RWPE2 (cell line): ENCODE data around the gene M1AP.
"Not testable (repeated sequence)": the region's sequence is repeated elsewhere in the genome, so short reads cannot be mapped to it uniquely, and the experiment has no call there.

ENCODE experiments used
- ATAC-seq: fragments of 200-7000 bp; cut with Tn5 transposase; 3 replicates; pipeline ENCODE4 v1.9.1; 2021; ENCODE audit warnings: low read depth
- DNase-seq: peaks from one replicate; pipeline ENCODE4 v3.0.0-alpha.2; 2020; ENCODE audit warnings: low spot score
- H3K27ac ChIP-seq: fragments of 450-650 bp; 2 replicates; pipeline ENCODE4 v1.5.1; 2017; ENCODE audit warnings: mild to moderate bottlenecking; ENCODE audit not compliant: poor library complexity, severe bottlenecking
- H3K27me3 ChIP-seq: fragments of 250-450 bp; sonication (Bioruptor Pico); 2 replicates; pipeline ENCODE4 v1.5.1; 2021; ENCODE audit warnings: mild to moderate bottlenecking, moderate library complexity; ENCODE audit not compliant: insufficient read depth, poor library complexity, severe bottlenecking
- H3K36me3 ChIP-seq: fragments of 250-450 bp; sonication (Bioruptor Pico); 2 replicates; pipeline ENCODE4 v1.5.1; 2020; ENCODE audit warnings: low read depth, mild to moderate bottlenecking, moderate library complexity
- H3K4me1 ChIP-seq: fragments of 250-450 bp; sonication (Bioruptor Pico); 2 replicates; pipeline ENCODE4 v1.5.1; 2021; ENCODE audit warnings: mild to moderate bottlenecking, moderate library complexity; ENCODE audit not compliant: insufficient read depth, poor library complexity, severe bottlenecking
- H3K4me3 ChIP-seq: fragments of 250-450 bp; sonication (Bioruptor Pico); 2 replicates; pipeline ENCODE4 v1.5.1; 2021; ENCODE audit warnings: mild to moderate bottlenecking, moderate library complexity; ENCODE audit not compliant: severe bottlenecking
- H3K9me3 ChIP-seq: fragments of 250-450 bp; sonication (Bioruptor Pico); 2 replicates; pipeline ENCODE4 v1.5.1; 2021; ENCODE audit warnings: mild to moderate bottlenecking, moderate library complexity; ENCODE audit not compliant: severe bottlenecking
- CTCF ChIP-seq: fragments of 450-650 bp; IDR thresholded peaks from one replicate; pipeline ENCODE4 v1.5.1; 2017; ENCODE audit warnings: mild to moderate bottlenecking, moderate library complexity; ENCODE audit not compliant: poor library complexity, severe bottlenecking

The M1AP gene

GRCh38 chr2:74566754-74567085, 81.4 kb downstream of the M1AP start:
- DNase-seq, result no peak
- H3K27ac ChIP-seq, result peak overlapping the region; percentile 87
- ATAC-seq, result peak; percentile 40
- H3K36me3 ChIP-seq, result no peaks in the 10 kb centered on the region
- H3K4me3 ChIP-seq, result no peak overlapping the region
- H3K4me1 ChIP-seq, result peaks cover 35% of the 10 kb centered on the region
- TF ChIP-seq CTCF, result no peak
- H3K9me3 ChIP-seq, result no peaks in the 10 kb centered on the region
- no peaks in the 10 kb centered on the region for H3K27me3 ChIP-seq

- Histone ChIP-seq H3K27me3 (no peaks in the 10 kb centered on the region), H3K36me3 (no peaks in the 10 kb centered on the region), H3K4me3 (no peak overlapping the region), H3K4me1 (peaks cover 35% of the 10 kb centered on the region), H3K9me3 (no peaks in the 10 kb centered on the region), H3K27ac (peak overlapping the region; percentile 87)
- no peak for TF ChIP-seq CTCF
- ATAC-seq, result no peak
- no peak for DNase-seq
Measured at GRCh38 chr2:74566076-74566753, 81.9 kb downstream of the M1AP start.

DNA sequence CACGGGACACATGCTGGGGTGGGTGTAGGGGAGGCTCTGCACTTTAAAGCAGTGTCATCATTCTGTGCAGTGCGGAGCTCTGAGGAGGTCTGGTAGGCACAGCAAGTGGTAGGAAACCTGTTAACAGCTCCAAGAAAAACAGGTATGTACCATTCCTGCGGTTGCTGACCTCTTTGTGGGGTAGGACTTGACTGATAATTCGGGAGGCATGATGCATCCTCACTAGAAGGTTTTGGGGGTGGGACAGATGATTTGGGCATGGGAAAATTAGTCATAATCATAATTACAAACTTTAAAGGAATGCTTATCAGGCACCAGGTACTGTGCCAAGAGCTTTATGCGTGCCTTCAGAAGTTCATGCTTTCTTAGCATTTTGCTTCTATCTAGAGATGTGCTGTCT, 83.9 kb downstream of the M1AP start:
- Histone ChIP-seq H3K27ac (peak overlapping the region; percentile 29), H3K4me3 (no peak overlapping the region), H3K4me1 (peaks cover 46% of the 10 kb centered on the region), H3K27me3 (no peaks in the 10 kb centered on the region), H3K36me3 (no peaks in the 10 kb centered on the region), H3K9me3 (no peaks in the 10 kb centered on the region)
- no peak for DNase-seq
- TF ChIP-seq CTCF, result no peak
- ATAC-seq, result peak; percentile 58

DNA sequence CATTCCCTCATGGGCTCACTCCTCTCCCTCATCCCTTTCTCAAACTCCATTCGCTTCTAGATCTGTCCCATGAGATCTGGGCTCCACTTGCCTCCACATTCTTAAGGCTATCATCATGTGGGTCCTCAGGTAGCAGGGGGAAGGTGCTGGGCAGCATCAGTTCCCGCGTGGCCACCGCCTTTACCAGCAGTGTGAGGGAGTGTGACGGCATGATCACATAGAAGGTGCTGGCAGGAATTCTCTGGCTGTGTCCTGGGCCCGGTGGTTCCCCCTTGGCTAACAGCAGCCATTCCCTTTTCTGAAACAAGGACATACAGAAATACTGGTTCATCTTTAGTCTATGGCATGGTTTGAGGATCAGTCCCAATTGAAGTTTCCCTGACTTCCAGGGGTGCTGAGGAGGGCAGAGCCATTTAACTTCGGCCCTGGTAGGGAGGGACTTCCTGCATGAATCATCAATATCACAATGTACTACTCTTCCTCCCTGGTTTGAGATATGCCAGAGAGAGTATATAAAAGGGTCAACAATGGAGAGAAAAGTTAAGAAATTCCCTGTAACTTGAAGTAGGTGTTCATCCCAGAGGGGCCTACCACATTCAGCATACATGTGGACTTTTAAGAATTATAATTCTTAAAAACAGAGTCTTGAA, 85.9 kb downstream of the M1AP start:
- TF ChIP-seq CTCF, result no peak
- H3K4me1 ChIP-seq, result peaks cover 31% of the 10 kb centered on the region
- H3K4me3 ChIP-seq, result no peak overlapping the region

GRCh38 chr2:74561022-74561421, 87.1 kb downstream of the M1AP start:
- H3K36me3 ChIP-seq, H3K4me3 ChIP-seq, ATAC-seq, DNase-seq, H3K9me3 ChIP-seq, H3K27me3 ChIP-seq: not testable (repeated sequence)
- Histone ChIP-seq H3K27ac (peak overlapping the region; percentile 50), H3K4me1 (peaks cover 21% of the 10 kb centered on the region)

More for the DNA sequence above, 85.9 kb downstream of the M1AP start:
- no peaks in the 10 kb centered on the region for H3K9me3 ChIP-seq
- DNase-seq (no peak), ATAC-seq (no peak)
- no peaks in the 10 kb centered on the region for H3K27me3 ChIP-seq
- H3K36me3 ChIP-seq, result no peaks in the 10 kb centered on the region
- no peak overlapping the region for H3K27ac ChIP-seq
